Measurements from ENCODE around the gene TRAPPC2L. TPM values are rescaled to one million over a fixed set of nuclear protein-coding genes. Genes with fewer than 3 reads are reported as not detected.

Gene TRAPPC2L
- total RNA-seq, 3 donors from 2014 or later, result 78.9 to 105 (median 98.0) TPM

DNA sequence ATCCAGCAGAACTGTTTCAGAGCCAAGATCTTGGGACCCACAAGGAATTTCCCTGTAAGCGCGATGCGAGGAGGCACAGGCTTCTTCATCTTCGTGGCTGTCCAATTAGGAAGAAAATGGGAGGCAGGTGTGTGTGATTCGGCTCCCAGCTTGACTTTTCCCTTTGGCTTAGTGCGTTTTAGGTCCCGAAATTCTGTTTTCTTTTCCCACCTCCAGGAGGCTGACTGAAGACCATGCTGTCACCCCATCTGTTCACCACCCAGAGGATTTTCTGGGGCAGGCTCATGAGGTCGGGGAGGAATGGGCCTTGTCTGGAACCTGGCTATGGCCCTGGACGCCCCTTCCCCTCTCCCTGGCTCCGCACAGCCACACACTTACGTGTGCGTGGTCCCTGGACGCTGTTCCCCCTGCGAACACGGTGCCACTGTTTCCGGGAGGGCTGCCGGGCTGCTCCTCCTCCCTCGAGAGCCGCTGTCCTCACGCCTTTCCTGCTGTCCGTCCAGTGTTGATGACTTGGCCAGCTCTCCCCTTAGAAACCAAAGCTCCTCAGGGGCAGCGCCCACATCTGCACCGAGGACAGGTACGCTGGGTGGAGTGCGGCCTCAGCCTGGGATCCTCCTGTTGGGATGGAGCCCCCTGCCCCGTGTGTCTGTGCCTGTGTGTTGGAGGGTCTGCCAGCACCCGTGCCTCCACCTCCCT, 12.2 kb downstream of the TRAPPC2L start:
- no peak for ATAC-seq
- Mint-ChIP-seq H3K9me3 (no peaks in the 10 kb centered on the region), H3K4me3 (no peak overlapping the region), H3K4me1 (ENCODE audit: low read depth) (peaks cover 2% of the 10 kb centered on the region), H3K36me3 (ENCODE audit: insufficient read depth) (no peaks in the 10 kb centered on the region), H3K27me3 (ENCODE audit: low read depth) (peaks cover 20% of the 10 kb centered on the region)
- no peak for DNase-seq

DNA sequence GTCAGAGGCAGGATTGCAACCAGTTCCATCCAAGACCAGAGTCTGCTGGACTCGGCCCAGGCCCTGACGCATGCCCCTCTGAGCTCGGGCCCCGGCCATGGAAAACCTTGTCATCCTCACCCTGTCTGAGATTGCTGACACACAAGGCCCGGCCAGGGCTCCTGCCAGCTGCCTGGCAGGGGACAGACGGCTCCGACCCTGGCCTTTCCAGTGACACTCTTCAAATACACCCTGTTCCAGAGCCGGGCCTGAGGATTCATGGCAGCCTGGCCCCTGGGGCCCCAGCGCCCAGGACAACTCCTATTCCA, 12.7 kb downstream of the TRAPPC2L start:
- Mint-ChIP-seq H3K4me3 (no peak overlapping the region), H3K36me3 (ENCODE audit: insufficient read depth) (no peaks in the 10 kb centered on the region), H3K4me1 (ENCODE audit: low read depth) (peaks cover 2% of the 10 kb centered on the region), H3K27me3 (ENCODE audit: low read depth) (peaks cover 20% of the 10 kb centered on the region), H3K9me3 (no peaks in the 10 kb centered on the region)
- ATAC-seq (no peak), DNase-seq (no peak)

DNA sequence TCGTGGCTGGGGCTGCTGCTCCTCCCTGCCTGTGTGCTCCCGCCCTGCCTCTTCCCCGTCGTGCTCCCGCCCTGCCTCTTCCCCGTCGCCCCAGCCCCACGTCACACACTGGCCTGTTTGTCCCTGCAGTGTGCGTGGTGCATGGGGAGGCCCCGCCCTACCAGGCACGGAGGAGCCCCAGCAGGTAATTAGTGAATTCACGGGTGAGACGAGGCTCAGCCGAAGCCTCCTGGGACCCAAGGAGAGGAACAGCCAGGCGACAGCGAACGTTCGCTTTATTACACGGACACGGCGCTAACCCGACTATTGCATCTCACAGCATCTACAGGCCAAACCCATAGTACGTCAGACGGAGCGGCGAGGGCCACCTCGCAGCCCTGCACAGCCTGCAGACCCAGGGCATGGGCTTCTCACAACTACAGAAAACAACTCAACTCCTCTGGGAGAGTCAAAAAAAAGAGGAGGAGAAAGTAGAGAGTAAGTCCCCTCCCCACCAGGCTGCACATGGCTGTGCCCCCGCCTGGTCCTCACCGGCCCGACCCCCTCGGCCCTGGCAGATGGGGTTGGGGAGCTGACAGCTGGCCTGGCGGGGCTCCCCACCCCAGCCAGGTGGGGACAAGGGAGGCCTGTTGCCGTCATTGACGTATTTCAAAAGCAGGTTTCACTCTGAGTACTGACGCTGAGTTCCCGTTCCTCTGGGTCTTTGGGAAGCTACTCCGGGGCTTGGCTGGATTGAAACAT, 13.9 kb downstream of the TRAPPC2L start:
- no peak overlapping the region for H3K4me3 Mint-ChIP-seq
- DNase-seq (no peak), ATAC-seq (no peak)
- H3K9me3 Mint-ChIP-seq, result no peaks in the 10 kb centered on the region
- peaks cover 20% of the 10 kb centered on the region for H3K27me3 Mint-ChIP-seq (ENCODE audit: low read depth)
- no peaks in the 10 kb centered on the region for H3K36me3 Mint-ChIP-seq (ENCODE audit: insufficient read depth)
- peaks cover 2% of the 10 kb centered on the region for H3K4me1 Mint-ChIP-seq (ENCODE audit: low read depth)

DNA sequence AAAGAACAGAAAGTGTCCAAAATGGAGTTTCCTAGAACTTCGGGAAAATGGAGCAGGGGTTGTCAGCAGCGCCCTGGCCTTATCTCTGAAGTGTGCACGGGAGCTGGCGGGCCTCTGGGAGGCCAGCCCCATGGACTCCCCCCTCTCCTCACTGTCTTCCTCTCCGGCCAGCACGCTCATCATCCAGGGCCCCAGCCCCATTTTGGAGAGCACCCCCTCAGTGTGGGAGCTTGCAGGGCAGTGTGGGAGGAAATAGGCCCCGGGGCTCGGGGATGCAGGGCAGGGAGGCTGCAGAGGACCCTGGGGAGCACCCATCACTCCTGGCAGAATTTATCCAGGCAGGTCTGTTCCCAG, 14.4 kb downstream of the TRAPPC2L start:
- Mint-ChIP-seq H3K27me3 (ENCODE audit: low read depth) (peaks cover 20% of the 10 kb centered on the region), H3K9me3 (no peaks in the 10 kb centered on the region), H3K4me1 (ENCODE audit: low read depth) (peaks cover 2% of the 10 kb centered on the region), H3K4me3 (no peak overlapping the region), H3K36me3 (ENCODE audit: insufficient read depth) (no peaks in the 10 kb centered on the region)
- DNase-seq, result no peak
- ATAC-seq, result no peak

DNA sequence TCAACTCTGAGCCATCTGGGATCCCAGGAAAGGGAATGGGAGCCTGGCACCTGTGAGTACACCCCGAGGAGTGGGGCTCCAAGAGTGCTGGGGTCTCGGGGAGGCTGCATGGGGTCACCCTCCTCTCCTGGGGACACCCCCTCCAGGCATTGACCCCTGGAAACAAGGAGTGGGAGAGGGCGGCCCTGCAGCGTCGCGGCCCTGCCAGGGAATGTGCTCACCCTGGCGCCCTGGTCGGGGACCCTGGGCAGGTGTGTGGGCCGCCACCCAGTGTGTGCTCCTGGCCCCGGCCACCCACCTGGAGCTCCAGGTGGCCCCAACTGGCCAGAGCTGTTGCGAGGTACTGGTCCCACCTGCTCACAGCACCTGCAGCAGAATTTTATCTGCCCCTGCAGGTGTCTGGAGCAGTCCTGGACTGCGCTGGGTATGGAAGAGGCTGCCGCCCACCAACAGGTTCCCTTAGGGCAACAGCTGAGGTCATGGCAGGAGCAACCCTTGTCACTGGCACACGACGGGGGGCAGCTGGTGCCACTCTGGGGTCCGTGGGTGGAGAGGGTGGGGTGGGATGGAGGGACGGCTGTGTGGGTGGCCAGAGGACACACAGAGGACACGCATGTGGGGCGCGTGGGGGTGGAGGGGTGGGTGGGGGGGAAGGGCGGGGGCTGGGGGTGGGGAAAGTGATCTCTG, 14.9 kb downstream of the TRAPPC2L start:
- no peaks in the 10 kb centered on the region for H3K36me3 Mint-ChIP-seq (ENCODE audit: insufficient read depth)
- H3K4me3 Mint-ChIP-seq, result no peak overlapping the region
- no peaks in the 10 kb centered on the region for H3K9me3 Mint-ChIP-seq
- peaks cover 2% of the 10 kb centered on the region for H3K4me1 Mint-ChIP-seq (ENCODE audit: low read depth)
- H3K27me3 Mint-ChIP-seq (ENCODE audit: low read depth), result peaks cover 20% of the 10 kb centered on the region
- ATAC-seq (peak in 1 of 2 donors; percentile 23), DNase-seq (no peak)

DNA sequence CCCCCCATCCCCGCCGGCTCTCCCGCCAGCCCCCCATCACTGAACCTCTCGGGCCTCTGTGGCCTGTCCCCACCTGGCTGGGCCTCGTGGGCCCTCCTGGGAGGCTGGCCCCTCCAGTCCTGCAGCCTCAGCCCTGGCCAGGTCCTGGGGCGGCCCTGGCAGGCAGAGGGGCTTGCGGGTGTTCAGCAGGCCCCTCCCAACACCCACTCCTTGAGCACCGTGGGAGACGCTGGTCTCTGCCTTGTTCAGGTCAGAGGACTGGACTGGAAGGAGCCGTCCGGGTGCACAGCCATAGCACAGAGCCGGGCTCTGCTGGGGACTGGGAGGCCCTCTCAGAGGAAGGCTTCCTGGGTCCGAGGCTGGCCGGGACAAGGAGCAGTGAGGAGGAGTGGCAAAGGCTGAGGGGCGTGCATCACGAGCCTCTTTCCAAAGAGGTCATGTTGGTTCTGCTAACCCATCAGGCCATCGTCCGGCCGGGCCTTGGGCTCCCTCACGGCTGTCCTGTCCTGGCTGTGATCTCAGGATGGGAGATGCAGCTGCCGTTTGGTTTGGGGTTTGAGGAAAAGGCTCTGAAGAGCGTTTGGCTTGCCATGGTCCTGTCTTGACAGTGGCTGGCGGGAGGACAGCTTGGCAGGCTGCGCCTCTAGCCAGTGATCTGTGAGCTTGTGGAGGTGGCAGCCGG, 15.9 kb downstream of the TRAPPC2L start:
- no peak overlapping the region for H3K4me3 Mint-ChIP-seq
- no peaks in the 10 kb centered on the region for H3K9me3 Mint-ChIP-seq
- ATAC-seq, result no peak
- no peak for DNase-seq
- H3K4me1 Mint-ChIP-seq (ENCODE audit: low read depth), result peaks cover 2% of the 10 kb centered on the region
- H3K27me3 Mint-ChIP-seq (ENCODE audit: low read depth), result peaks cover 20% of the 10 kb centered on the region
- H3K36me3 Mint-ChIP-seq (ENCODE audit: insufficient read depth), result no peaks in the 10 kb centered on the region

DNA sequence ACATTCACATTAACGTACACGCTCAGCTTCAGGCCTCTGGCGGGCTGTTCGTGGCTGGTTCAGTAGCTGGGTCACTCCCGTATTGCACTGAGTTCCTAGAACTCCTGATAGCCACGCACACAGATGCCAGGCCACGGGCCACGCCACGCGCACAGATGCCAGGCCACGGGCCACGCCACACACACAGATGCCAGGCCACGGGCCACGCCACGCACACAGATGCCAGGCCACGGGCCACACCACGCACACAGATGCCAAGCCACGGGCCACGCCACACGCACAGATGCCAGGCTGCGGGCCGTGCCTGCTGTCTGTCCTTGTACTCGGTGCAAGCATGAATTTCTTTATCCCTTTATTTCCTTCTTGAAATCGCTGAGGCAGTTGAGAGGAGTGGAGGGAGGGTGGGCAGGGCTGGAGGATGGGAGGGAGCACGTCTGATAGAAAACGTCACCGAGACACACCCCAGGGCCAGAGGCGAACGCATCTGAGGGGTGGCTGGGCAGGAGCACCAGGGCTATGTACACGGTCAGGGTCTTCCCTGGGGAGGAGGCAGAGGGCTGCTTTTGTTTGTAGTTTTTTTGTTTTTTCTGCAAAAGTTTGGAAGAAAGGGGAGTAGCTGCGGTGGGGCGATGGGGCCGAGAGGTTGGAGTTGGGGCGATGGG, 18.1 kb downstream of the TRAPPC2L start:
- Mint-ChIP-seq H3K4me1 (ENCODE audit: low read depth) (peaks cover 2% of the 10 kb centered on the region), H3K4me3 (no peak overlapping the region), H3K36me3 (ENCODE audit: insufficient read depth) (no peaks in the 10 kb centered on the region), H3K27me3 (ENCODE audit: low read depth) (peaks cover 11% of the 10 kb centered on the region), H3K9me3 (no peaks in the 10 kb centered on the region)
- DNase-seq (no peak), ATAC-seq (no peak)

DNA sequence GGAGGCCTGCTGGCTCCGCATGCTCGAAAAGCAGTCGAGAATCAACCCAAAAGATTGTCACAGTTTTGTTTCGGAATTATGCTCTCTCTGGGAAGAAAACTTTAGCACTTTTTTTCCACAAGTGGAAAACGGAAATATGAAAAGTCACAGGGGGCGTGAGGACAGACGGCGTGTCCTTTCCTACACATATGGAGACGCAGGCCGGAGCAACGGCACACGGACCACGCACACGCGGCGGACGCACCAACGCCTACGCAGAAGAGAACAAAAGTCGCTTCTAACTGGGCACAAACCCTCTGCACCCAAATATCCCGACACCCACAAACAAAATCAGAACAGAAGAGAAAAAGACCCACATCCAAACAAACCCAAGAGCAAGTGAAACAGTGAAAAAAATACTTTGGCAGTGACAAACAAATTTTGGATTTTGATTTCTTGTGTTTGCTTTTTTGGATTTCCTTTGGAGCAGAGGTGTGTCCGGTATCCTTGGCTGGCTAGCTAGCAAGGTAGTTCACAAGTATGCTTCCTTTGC, 18.8 kb downstream of the TRAPPC2L start:
- no peaks in the 10 kb centered on the region for H3K9me3 Mint-ChIP-seq
- ATAC-seq, result no peak
- peaks cover 5% of the 10 kb centered on the region for H3K27me3 Mint-ChIP-seq (ENCODE audit: low read depth)
- no peak overlapping the region for H3K4me3 Mint-ChIP-seq
- H3K4me1 Mint-ChIP-seq (ENCODE audit: low read depth), result peaks cover 2% of the 10 kb centered on the region
- no peak for DNase-seq
- H3K36me3 Mint-ChIP-seq (ENCODE audit: insufficient read depth), result no peaks in the 10 kb centered on the region

DNA sequence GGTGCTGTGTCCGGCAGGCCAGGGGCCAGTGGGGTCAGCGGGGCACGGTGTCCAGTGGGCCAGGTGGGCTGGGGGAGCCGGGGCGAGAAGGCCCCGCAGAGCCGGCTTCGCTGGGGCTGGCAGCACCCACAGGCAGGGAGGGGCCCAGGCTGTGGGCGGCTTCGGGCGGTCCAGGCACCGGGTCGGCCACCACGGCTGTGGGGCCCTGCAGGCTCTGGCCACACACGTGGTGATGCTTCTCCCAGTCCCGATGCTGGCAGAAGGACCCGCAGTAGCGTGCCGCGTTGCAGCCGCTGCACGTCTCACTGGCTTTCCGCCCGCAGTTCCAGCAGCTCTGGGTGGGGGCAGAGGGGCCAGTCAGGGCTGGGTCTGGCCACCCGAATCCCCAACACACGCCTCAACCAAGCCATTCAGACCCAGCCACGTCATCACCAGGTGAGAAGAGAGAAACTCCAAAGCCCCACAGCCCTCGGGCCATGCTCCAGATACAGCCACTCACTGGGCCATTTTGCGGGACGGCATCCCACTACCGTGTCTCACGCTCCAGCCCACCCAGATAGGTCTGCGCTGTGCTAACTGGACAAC, 20.1 kb downstream of the TRAPPC2L start:
- Mint-ChIP-seq H3K27me3 (ENCODE audit: low read depth) (no peaks in the 10 kb centered on the region), H3K9me3 (no peaks in the 10 kb centered on the region), H3K4me1 (ENCODE audit: low read depth) (no peaks in the 10 kb centered on the region), H3K4me3 (no peak overlapping the region), H3K36me3 (ENCODE audit: insufficient read depth) (no peaks in the 10 kb centered on the region)
- ATAC-seq, result no peak
- no peak for DNase-seq

DNA sequence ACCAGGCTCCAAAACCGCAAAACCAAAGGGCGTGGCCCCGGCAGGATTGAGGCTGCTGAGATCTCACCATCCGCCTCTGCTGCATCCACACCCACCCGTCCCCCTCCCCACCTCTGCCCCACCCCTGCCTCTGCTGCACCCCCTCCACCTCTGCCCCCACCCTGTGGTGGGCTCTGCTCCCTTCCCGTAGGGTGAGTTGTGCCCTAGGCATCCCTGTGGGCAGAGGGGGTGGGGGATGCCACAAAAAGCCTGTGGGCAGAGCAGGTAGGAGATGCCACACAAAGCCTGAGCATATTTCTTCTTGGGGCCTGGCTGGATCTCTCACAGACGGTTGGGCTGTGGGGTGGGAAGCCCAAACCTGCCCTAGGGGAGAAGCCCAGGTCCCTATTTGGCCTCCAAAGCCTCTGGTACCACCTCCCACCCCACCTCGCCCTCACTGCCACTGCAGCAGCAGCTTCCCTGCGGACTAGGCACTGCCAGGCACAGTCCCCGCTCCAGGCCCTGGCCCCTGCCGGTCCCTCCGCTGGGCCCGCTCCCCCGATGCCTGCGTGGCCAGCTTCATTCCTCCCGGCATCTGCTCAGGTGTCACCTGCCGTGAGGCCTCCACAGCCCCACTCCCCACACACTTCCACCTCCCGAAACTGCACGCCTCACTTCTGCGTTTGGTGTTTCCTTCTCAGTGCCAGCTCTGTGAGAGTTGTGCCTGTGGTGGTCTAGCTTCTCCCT, 20.8 kb downstream of the TRAPPC2L start:
- Mint-ChIP-seq H3K27me3 (ENCODE audit: low read depth) (no peaks in the 10 kb centered on the region), H3K4me1 (ENCODE audit: low read depth) (peaks cover 3% of the 10 kb centered on the region), H3K4me3 (no peak overlapping the region), H3K9me3 (no peaks in the 10 kb centered on the region), H3K36me3 (ENCODE audit: insufficient read depth) (no peaks in the 10 kb centered on the region)
- DNase-seq (no peak), ATAC-seq (no peak)

DNA sequence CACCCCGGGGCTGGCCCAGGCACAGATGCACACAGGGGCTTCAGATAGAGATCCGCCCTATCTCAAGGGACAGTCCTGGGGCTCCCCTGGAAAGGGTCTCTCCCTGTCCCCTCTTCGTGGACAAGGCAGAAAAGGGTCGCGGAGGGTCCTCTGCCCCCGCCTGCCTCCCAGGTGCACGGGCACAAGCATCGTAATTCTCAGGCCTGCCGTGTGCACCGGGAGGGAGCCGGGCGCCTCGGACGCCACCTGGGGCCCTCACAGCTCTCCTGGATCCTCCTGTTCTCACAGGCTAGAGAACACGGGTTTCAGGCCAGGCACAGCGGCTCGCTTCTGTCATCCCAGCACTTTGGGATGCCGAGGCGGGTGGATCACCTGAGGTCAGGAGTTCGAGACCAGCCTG, 21.4 kb downstream of the TRAPPC2L start:
- H3K9me3 Mint-ChIP-seq, result no peaks in the 10 kb centered on the region
- H3K27me3 Mint-ChIP-seq (ENCODE audit: low read depth), result no peaks in the 10 kb centered on the region
- H3K4me3 Mint-ChIP-seq, result no peak overlapping the region
- ATAC-seq (no peak), DNase-seq (no peak)
- peaks cover 3% of the 10 kb centered on the region for H3K4me1 Mint-ChIP-seq (ENCODE audit: low read depth)
- H3K36me3 Mint-ChIP-seq (ENCODE audit: insufficient read depth), result no peaks in the 10 kb centered on the region

DNA sequence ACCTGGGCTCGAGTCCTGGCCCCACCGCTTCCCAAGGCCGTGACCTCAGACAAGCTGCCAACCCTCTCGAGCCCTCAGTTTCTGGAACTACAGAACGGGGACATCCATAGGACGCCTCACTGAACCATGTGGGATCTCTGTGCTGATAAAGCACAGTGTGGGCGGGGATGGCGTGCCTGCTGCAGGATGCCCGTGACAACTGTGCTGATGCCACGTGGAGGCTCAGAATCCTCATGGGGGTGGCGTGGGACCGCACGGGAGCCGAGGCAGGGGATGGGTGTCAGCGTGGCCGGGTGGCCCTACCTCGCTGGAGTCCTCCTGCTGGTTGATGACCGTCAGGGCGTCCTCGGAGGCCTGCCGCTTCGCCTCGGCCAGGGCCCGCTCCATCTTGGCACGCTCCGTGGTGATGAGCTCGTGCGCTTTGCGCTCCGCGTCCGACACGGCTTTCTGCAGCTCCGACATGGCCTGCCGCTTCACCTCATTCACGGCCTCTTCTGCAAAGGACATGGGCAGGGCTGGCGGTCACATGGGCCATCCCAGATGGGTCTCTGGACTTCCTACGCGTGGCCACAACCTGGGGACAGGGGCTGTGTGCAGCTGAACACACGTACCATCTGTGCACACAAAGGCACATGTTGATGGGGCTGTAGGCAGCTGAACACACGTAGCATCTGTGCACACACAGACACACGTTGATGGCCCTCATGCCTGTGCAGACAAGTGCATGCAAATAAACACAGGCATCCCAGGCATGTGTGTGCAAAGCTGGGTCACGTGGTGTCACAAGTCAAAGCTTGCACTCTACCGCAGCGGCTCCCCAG, 22.2 kb downstream of the TRAPPC2L start:
- Mint-ChIP-seq H3K36me3 (ENCODE audit: insufficient read depth) (no peaks in the 10 kb centered on the region), H3K9me3 (no peaks in the 10 kb centered on the region), H3K27me3 (ENCODE audit: low read depth) (no peaks in the 10 kb centered on the region), H3K4me1 (ENCODE audit: low read depth) (peaks cover 3% of the 10 kb centered on the region), H3K4me3 (no peak overlapping the region)
- DNase-seq, result no peak
- ATAC-seq, result no peak

DNA sequence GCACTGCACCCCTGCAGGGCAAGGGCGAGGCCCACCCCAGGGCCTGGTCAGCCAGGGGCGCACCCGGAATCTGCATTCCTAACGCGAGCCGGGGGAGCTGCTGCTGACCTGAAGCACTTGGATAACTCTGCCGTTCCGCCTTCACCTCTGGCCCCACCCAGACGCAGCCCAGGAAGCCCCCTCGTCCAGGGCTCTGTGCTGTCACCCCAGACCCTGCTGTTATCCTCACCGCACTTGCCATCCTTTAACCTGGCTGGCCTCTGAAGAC, 22.8 kb downstream of the TRAPPC2L start:
- no peaks in the 10 kb centered on the region for H3K27me3 Mint-ChIP-seq (ENCODE audit: low read depth)
- no peaks in the 10 kb centered on the region for H3K36me3 Mint-ChIP-seq (ENCODE audit: insufficient read depth)
- H3K9me3 Mint-ChIP-seq, result no peaks in the 10 kb centered on the region
- peaks cover 3% of the 10 kb centered on the region for H3K4me1 Mint-ChIP-seq (ENCODE audit: low read depth)
- ATAC-seq (no peak), DNase-seq (no peak)
- H3K4me3 Mint-ChIP-seq, result no peak overlapping the region

Data from activated T-cell treated with anti-CD3 and anti-CD28 coated beads, Interleukin-2, amount 50 U/mL, for 4 hours (primary cell).